Mesothelial cell of epicardium (in vitro differentiated cells): ENCODE data around the gene MYPN. TPM values are rescaled to one million over a fixed set of nuclear protein-coding genes. Genes with fewer than 3 reads are reported as not detected.

Experiments
- DNase-seq, 2 experiments: peaks; one replicate each; pipeline ENCODE4 v3.0.0; 2021; ENCODE audit warnings: low spot score in 2 of 2; ENCODE audit not compliant: unreplicated experiment in 2 of 2
- H3K27ac Mint-ChIP-seq: 2 replicates; pipeline ENCODE4 v1.8.0; 2021; ENCODE audit warnings: mixed read lengths
- H3K27me3 Mint-ChIP-seq: 2 replicates; pipeline ENCODE4 v1.8.0; 2021; ENCODE audit warnings: low read depth, mixed read lengths
- H3K36me3 Mint-ChIP-seq: 2 replicates; pipeline ENCODE4 v1.8.0; 2021; ENCODE audit warnings: mixed read lengths
- H3K4me1 Mint-ChIP-seq: 2 replicates; pipeline ENCODE4 v1.8.0; 2021; ENCODE audit warnings: mixed read lengths
- H3K4me3 Mint-ChIP-seq: 2 replicates; pipeline ENCODE4 v1.8.0; 2021; ENCODE audit warnings: mild to moderate bottlenecking, moderate library complexity, mixed read lengths
- H3K9me3 Mint-ChIP-seq: 2 replicates; pipeline ENCODE4 v1.8.0; 2021; ENCODE audit warnings: mixed read lengths
- total RNA-seq: library from RNA; stranded (reverse); gene quantifications from 3 replicates; pipeline ENCODE4 v1.2.1, GENCODE V29; 2021
- TF ChIP-seq, protein P1 (sequence below): fragments of 200-600 bp; sonication (generic); IDR thresholded peaks from one replicate; pipeline ENCODE4 v1.5.0; 2021; ENCODE audit warnings: antibody characterized with exemption; ENCODE audit not compliant: unreplicated experiment

MYPN gene
- total RNA-seq, 1 donor from 2014 or later: not detected

DNA sequence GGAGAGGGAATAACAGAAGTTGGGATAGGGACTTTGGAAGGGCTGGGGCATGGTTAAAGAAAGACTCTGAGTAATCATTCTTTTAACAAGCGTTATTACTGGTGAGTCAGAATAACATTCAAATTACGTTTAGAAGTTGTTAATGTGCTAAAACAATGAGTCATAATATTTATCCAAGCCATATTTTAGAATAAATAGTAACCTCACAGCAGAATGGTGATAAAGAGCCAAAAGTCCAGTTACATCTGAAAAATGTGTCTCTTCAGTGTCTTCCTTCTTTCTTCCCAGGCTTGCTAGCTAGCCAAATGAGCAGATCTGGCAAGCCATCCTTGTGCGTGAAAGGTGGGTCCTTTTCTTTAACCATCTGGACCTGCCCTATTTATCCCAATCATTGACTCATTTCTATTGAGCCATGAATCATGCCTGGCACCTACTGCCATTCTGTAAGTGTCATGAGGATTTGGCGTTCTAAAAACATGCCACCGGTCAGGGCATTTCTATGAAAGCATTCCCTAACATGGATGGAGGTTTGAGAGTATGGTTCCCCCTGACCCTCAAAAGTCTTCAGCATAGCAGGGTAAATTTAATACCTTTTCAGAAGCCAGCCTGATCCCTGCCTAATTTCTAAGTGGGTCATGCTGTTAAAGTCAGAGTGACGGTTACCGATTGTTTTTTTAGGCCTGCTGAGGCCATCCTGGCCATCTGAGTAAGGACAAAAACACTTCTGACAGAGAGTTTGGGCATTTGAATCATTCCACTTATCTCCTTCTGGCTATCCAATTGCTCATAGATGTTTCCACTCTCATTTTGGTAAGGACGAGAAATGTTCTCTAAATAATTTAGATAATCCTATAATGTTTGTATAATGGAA lies 26.9 kb downstream of the MYPN start:
- no peak for DNase-seq
- H3K9me3 Mint-ChIP-seq: no peaks in the 10 kb centered on the region
- no peak overlapping the region for H3K27ac Mint-ChIP-seq
- no peak overlapping the region for H3K4me3 Mint-ChIP-seq
- TF ChIP-seq, protein P1, sequence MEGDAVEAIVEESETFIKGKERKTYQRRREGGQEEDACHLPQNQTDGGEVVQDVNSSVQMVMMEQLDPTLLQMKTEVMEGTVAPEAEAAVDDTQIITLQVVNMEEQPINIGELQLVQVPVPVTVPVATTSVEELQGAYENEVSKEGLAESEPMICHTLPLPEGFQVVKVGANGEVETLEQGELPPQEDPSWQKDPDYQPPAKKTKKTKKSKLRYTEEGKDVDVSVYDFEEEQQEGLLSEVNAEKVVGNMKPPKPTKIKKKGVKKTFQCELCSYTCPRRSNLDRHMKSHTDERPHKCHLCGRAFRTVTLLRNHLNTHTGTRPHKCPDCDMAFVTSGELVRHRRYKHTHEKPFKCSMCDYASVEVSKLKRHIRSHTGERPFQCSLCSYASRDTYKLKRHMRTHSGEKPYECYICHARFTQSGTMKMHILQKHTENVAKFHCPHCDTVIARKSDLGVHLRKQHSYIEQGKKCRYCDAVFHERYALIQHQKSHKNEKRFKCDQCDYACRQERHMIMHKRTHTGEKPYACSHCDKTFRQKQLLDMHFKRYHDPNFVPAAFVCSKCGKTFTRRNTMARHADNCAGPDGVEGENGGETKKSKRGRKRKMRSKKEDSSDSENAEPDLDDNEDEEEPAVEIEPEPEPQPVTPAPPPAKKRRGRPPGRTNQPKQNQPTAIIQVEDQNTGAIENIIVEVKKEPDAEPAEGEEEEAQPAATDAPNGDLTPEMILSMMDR: no peak
- peaks cover 3% of the 10 kb centered on the region for H3K4me1 Mint-ChIP-seq
- no peaks in the 10 kb centered on the region for H3K36me3 Mint-ChIP-seq
- no peaks in the 10 kb centered on the region for H3K27me3 Mint-ChIP-seq

DNA sequence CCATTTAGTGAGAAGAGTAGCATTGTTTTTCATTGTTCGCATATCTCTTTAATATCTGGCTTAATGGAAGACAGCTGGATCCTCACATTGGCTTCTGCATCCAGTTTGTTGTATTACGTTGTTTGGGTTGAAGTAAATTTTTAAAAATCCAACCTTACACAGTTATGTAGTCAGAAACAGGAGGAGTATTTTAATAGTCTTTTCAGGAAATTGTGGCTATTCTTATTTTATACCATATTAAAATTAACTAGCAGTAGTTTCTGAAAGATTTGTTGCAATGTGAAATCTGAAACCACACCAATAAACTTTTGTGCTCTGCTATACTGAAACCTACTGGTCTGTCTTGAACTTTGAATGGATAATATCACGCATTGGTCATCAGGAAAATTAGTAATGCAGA lies 27.9 kb downstream of the MYPN start:
- no peak overlapping the region for H3K27ac Mint-ChIP-seq
- TF ChIP-seq, protein P1: no peak
- H3K36me3 Mint-ChIP-seq: no peaks in the 10 kb centered on the region
- H3K27me3 Mint-ChIP-seq: no peaks in the 10 kb centered on the region
- no peak overlapping the region for H3K4me3 Mint-ChIP-seq
- no peaks in the 10 kb centered on the region for H3K9me3 Mint-ChIP-seq
- no peak for DNase-seq
- peaks cover 3% of the 10 kb centered on the region for H3K4me1 Mint-ChIP-seq

DNA sequence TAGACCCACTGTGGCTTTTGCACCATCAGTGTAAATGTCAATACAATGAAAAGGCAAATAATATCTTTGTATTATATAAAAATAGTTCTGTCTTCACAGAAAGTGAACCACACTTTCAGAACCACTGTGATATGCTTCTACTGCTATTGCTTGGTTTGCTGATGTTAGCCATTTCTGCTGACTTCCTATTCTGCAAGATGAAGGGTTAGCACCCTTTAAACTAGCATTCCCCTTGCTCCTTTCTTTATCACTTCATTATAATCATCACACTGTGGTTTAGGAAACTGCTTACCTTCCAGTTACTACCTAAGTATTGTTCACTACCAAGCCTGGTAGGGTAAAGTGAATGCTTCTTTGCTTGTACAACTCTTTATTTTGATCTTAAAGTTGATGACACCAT lies 29.2 kb downstream of the MYPN start:
- Mint-ChIP-seq H3K9me3 (no peaks in the 10 kb centered on the region), H3K4me1 (peaks cover 3% of the 10 kb centered on the region), H3K27me3 (no peaks in the 10 kb centered on the region), H3K36me3 (no peaks in the 10 kb centered on the region), H3K4me3 (no peak overlapping the region), H3K27ac (no peak overlapping the region)
- TF ChIP-seq, protein P1: no peak
- no peak for DNase-seq

DNA sequence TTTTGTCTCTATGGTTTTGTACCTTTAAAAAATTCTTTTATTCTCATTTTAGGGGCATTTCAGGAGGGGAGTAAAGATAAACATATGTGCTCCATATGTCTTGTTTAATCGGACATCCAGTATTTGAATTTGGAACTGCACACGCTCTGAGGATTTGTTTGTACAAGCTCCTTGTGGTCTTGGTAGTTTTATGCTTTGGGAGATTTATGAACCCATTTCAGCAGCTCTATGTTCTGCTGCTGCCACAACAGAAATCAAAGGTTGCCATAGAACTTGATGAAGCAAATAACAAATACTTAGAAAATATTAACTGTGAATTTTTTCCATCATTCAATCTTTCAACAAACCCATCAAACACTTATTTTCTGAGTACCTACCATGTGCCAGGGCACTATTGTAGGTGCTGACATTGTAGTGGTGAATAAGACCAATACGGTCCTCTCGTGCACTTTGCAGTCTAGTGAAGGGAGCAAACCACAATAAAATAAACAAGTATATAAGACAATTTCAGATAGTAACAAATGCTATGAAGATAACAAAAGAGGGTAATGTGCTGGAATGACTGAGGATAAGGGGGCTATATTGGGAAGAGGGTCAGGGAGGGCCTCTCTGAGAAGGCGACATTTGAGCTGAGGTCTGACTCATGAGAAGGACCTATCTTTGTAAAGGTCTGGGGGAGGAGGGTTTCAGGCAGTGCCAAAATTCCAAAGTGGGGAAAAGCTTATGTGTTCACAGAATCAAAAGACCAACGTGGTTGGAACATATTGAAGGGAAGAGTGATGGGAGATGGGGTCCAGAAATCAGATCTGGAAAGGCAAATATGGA lies 30.4 kb downstream of the MYPN start:
- H3K36me3 Mint-ChIP-seq: no peaks in the 10 kb centered on the region
- H3K27me3 Mint-ChIP-seq: no peaks in the 10 kb centered on the region
- TF ChIP-seq, protein P1: no peak
- peaks cover 6% of the 10 kb centered on the region for H3K4me1 Mint-ChIP-seq
- no peak overlapping the region for H3K4me3 Mint-ChIP-seq
- no peak for DNase-seq
- H3K9me3 Mint-ChIP-seq: no peaks in the 10 kb centered on the region
- H3K27ac Mint-ChIP-seq: no peak overlapping the region

DNA sequence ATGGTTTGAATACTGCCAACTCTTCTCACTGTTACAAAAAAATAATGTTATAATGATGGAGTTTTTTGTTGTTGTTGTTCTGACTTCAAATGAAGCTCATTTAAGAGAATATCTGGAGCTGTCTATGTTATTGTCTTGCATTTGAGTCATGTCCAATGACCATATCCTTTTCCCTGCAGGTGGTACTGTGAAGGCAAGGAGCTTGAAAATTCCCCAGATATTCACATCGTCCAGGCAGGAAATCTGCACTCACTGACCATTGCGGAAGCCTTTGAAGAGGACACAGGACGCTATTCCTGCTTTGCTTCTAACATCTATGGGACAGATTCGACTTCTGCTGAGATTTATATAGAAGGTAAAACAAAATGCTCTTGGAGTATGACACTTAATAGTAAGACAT lies 33.5 kb downstream of the MYPN start:
- Mint-ChIP-seq H3K36me3 (no peaks in the 10 kb centered on the region), H3K4me3 (no peak overlapping the region), H3K27ac (no peak overlapping the region), H3K9me3 (no peaks in the 10 kb centered on the region), H3K4me1 (peaks cover 6% of the 10 kb centered on the region), H3K27me3 (no peaks in the 10 kb centered on the region)
- DNase-seq: no peak
- TF ChIP-seq, protein P1: no peak
